ENCODE results near the gene C11orf91.
"Not testable (repeated sequence)": the region's sequence is repeated elsewhere in the genome, so short reads cannot be mapped to it uniquely, and the experiment has no call there.

The C11orf91 gene

DNA sequence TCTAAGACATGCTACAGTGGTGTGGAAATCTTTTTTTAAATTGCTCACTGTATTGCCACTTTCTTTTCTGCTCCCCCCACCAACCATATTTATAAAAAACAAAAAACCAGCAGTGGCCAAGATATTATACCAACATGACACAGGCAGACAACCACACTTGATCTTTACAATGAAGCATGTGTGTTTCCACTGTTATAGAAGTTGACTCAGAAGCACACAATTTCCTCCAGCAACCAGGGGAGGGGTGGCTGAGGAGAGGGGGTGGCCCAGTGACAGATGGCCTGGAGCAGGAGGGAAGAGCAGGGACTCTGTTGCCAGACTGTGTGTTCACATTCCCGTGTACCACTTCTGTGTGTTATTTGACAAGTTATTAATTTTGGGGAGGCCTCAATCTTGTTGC lies 20.8 kb upstream of the C11orf91 start:
- DNase-seq, result no peak

DNA sequence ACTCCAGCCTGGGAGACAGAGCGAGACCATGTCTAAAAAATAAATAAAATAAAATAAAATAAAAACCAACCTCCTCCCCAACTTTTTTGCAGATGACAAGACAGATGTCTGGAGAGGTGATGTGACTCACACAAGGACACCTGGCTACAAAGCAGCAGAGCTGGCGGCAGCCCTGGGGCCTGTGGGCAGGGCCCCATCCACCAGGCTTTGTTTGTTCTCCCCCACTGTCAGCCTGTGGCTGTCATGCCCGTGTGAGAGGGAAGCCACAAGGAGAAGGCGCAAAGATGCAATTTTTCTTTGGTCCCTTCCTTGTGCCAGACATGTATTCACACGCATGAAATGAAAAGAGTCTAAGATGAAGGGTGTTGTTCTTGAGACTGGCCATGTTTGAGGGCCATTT lies 19.0 kb upstream of the C11orf91 start:
- no peak for DNase-seq

DNA sequence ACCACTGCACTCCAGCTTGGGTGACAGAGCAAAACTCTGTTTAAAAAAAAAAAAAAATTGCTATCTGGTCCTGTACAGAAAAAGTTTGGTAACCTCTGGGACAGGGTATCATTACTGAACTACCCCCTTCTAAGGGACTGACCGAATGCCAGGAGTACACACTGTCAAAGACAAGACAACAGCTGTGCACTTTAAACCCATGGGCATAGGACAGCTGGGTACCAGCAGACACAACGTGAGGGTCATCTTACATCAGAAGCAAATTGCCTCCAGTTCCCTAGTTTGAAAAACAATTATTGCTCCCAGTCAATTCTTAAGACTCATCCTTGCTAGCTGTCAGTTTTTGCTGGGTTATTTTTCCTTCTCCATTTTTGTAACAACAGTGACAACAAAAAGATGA lies 17.8 kb upstream of the C11orf91 start:
- peak; percentile 6 for DNase-seq

DNA sequence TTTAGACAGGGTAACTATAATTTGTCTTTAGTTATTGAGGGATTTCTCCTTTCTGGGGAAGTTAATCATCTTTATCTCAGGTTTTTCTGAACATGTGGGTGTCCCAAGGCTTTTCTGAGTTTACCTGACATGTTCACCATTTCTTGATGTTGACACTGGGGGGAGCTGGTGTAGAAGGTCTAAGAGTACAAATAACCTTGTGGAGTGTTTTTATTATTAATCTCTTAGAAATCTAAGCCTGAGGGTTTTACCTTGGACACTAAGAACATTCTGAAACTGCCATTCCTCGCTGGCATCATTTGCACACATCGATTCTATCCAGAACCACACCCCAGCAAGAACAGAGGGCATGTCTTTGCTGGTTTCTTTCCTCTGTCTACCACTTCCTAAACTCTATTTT lies 15.6 kb upstream of the C11orf91 start:
- DNase-seq, result peak; percentile 25

DNA sequence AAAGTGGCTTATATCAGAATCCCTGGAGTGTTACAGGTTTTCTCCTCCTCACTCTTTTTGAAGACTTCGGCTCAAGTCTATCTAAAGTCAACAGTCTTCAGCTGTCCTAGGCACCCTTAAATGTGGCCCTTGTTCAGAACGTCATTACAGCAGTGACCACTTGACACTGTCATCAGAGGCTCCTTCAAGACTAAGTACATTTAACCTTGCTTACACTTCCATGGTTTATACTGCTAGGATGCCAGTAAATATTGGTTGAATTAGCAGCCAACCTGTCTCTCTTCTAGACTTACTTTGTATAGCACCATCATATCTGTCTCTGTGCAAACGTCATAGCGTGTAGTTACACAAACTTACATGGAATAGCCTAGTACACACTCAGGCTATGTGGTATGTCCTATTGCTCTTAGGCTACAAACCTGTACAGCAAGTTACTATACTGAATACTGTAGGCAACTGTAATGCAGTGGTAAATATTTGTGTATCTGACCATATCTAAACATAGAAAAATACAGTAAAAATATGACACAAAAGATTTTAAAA lies 13.3 kb upstream of the C11orf91 start:
- DNase-seq, result no peak

DNA sequence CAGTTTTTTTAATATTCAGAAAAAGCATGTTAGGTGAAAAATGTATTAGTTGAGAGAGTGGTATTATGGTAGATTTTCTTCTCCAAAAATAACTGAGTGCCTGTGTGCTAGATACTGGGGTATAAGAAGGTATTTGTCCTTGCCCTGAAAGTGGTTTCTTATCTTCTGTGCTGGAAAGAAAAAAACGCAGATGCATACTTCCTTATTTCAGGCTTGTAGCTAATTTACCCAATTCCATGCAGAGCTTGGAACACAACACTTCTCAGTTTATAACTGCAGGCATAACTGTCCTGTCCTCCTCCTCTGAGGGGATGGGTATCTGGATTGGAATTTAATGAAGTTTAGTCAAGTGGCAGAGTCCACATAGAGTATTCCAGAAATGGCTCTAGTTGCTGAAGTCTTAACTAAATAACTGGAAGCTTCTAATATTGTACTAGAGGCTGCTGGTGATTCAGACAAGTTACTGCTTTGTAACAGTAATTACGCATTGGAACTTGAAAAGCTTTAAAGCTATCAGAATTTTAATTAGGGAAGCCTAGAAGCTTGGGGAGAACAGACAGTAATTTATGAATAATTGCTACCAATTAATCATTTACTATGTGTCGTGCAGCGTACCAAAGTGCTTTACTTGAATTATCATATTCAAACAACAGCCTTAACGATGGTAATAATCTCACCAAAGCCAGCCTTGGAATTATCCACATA lies 12.7 kb upstream of the C11orf91 start:
- DNase-seq, result no peak

DNA sequence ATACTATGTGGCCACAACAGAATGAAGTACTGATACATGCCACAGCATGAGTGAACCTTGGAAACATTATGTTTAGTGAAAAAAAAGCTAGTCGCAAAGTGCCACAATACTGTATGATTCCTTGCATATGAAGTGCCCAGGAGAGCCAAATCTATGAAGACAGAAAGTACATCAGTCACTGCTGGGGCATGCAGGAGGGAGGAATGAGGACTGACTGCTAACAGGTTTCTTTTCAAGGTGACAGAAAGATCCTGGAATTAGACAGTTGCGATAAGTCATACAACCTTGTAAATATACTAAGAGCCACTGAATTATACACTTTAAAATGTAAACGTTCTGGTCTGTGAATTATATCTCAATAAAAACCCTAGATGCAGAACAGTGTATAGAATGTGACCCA lies 11.8 kb upstream of the C11orf91 start:
- no peak for DNase-seq

DNA sequence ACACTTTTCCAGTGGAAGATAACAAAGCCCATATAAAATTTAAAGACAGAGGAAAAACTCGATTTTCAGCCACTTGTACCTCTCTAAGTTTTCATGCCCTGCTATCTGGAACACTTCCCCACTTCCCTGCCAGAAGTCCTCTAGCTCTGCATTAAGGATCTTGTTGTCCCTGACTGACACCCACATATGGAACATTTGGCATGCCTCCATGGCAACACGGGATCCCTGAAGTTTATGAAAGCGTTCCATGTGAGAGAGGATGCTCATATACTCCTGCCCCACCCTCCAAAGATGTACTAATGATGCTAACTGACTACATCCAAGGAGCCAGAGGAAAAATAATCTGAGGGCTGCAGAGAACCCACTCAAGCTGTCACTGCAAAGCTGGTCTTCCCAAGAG lies 8.8 kb upstream of the C11orf91 start:
- peak; percentile 45 for DNase-seq

DNA sequence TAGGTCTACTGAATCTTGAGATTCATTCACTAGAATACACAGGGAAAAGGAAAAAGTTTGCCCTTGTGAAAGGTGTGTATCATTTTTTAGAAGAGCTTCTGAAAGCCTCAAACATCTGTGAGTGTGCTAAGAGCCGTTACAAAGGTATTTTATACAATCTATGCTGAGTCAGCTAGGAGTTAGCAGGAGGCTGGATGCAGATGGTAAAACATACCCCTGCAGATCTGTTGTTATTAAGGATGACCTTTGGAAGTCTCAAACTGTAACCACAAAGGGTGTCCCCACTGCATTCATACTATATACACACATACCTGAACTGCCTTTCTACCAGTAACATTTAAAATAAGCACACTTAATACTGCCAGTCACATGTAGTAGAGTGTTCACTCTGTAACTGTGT lies 8.4 kb upstream of the C11orf91 start:
- DNase-seq, result no peak

DNA sequence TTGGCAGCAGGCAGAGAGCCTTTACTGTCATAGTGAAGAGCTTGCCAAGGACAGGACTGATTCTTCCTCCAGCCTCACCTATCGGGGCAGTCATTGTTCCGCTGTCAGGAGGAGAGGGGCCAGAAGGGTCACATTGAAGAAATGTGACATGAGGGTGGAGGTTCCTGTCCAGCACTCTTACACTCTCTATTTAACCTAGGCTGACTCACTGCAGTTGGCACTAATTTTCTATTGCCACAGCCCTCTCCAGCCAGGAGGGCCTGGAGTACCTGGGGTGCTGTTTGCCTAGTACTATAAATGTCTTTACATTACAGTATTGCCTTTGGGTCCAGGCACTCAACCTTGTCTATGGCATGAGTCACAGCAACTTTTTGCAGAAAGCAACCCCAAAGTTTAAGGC lies 7.2 kb upstream of the C11orf91 start:
- DNase-seq, result not testable (repeated sequence)

DNA sequence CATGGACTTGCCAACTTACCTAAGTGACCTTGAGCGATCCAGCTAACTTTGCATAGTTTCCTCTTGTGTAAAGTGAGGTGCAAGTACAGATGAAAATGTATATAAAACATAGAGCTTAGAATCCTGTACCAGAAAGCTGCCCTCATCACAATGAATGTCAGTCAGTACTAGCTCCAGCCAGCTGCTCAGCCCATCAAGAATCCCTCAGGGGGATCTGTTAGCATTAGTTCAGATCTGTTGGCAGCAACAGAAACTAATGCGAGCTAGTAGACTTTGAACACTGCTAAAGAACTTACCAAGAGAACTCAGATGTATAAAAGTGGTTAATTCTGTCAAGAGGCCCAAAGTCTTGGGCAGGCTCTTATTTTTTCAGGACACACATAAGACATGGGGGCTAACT lies 6.3 kb upstream of the C11orf91 start:
- no peak for DNase-seq

DNA sequence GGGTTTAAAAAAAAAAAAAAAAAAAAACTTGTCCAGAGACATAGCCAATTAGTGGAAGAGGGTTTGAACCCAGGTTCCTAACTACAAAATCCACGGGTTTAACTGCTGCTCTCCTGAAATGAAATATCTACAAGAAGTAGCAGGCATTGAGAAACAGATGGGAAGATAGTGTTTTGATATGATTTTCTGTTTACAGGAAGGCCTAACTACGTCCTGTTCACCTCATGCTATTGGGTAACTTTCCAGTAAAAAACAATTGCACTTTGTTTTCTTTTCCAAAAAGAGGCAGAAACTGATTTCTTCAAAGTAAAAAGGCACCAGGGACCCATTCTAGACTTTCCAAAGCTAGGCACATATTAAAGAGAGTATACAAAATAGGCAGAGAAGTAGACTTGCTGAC lies 5.9 kb upstream of the C11orf91 start:
- DNase-seq, result peak; percentile 30

DNA sequence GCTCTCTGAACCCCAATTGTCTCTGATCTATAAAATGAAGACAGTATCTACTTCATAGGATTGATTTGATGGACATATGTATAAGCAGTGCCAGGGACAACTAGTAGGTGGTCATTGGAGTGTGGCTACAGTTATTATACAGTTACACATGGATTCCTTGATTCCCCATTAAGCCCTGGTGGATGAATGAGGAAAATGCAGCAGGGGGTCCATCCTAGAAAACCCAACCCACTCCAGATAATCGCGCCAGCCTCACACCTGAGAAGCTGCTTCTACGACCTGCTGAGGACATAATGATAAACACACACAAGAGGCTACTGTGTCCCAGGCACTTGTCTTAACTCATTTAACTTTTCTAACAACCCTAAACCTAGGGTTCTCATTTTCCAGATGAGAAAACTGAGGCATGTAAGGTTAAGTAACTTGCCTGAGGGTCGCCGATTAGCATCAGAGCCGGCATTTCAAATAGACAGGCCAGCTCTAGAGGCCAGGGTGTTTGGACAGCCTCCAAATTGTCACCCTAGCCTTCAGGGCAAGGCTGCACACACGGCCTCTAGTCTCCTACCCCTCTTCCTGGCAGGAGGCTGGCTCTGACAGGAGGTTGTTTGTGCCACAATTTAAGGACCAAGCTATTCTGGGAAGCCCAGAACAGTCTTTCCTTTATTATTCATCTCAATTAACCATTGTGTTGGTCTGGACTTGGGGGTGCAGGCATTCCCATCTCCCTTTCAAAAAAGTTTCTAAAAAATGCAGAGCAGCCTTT lies 3.8 kb upstream of the C11orf91 start:
- peak; percentile 7 for DNase-seq

DNA sequence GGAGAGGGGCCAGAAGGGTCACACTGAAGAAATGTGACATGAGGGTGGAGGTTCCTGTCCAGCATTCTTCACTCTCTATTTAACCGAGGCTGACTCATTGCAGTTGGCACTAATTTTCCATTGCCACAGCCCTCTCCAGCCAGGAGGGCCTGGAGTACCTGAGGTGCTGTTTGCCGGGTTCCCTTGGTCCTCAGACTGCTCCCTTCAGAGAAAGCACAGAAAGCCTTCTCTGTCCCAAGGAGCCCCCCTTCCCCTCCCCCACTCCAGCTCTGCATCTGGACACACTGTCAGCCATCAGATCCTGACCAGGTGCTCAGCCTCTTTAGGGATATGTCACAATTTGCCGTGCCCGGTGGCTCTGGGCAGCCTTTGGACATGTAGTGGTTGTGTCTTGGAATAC lies 3.2 kb upstream of the C11orf91 start:
- DNase-seq, result peak; percentile 38

DNA sequence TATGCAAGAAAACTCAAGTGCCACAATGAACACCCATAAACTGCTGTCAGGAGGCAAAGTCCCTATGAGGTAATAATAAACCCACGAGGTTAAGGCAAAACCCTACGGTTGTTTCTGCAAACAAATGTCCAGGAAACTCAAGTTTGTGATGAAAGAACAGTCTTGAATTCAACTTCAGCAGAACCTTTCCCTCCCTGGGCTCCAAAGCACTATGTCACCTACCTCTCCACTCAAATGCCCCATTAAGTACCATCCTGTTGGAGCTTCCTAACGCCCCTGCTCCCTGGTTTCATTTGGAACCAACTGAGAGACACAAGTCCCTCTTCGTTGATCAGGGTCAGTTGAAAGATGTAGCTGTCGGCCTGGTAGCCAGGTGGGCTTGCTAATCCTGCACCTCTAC lies 2.6 kb upstream of the C11orf91 start:
- peak; percentile 26 for DNase-seq

DNA sequence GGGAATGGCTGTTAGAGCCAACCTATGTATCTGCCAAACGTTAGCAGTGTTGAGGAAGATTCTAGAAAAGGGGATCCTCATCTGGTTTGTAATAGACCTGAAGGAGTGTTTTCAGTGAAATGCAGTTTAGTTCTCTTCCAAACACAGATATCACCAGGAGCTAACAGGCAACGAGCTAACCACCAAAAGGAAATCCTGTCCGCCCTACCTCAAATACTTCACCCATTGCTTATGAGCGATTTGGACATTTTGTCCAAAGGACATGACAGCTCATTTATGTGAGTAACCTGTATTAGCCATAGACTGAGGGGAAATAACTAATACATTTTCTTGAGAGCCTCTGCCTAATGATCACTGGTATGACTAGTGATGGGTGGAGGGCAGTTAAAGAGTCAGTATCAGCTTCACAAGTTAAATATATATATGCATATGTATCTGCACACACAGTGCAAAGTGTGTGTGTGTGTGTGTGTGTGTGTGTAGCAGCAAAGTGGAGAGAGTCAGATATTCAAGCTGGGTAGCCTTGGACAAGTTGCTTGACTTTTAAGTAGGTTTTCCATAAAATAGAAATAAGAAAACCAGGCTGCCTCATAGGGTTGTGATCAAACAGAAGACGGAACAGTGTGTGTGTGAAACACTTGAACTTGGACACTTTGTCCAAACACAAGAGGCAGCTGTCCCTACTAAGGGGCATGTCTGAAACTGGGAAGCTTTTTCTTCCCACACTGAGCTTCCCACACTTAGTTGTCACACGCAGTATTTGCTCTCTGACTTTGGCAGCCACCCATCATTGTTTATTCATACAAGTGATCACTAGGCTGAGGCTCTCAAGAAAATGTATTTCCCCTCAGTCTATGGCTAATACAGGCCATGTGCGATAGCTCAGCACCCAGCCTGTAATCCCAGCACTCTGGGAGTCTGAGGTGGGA lies 940 bp upstream of the C11orf91 start:
- DNase-seq, result peak; percentile 47

DNA sequence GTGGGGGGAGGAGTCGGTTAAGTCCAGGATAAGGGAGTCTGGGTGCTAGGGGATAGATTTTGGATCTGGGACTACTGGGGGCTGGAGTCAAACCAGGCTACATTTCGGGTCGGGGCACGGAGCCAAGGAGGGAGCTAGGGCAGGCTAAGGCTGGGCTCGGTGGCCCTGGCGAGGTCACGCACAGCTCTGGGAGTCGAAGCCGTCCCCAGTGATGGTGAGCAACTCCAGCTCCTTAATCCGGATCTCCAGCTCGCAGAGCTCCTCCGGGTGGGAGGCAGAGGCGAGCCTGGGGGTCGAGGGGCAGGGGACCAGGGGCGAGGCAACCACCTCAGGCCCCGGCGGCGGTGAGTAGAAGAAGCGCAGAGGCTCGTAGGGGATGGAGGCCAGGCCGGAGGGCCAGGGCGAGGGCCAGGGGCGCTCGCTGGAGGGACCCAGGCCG lies 544 bp downstream of the C11orf91 start:
- DNase-seq, result no peak

DNA sequence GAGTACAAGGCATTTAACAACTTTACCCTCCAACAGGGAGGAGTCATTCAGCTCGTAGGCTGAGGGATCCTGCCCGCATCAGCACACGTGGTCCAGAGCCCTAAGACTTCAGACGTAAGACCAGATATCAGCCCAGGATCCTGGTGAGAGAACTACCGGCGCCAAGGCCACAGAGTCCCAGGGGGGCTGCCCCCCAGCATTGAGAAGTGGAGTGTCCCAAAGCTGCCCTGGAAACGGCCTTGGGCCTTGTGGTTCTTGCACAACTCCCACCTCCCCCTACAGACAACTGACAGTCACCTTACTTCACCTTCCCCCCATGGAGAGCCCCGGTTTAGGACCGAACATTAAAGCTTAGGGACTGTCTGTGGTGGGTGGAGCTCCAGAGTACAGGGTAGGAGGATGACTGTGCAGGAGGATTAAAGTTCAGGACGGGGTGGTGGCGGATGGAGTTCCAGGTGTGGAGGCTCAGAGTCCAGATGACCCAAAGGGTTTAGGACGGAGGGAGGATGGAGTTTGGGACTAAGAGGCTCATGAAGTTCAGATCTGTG lies 1.0 kb downstream of the C11orf91 start:
- no peak for DNase-seq

DNA sequence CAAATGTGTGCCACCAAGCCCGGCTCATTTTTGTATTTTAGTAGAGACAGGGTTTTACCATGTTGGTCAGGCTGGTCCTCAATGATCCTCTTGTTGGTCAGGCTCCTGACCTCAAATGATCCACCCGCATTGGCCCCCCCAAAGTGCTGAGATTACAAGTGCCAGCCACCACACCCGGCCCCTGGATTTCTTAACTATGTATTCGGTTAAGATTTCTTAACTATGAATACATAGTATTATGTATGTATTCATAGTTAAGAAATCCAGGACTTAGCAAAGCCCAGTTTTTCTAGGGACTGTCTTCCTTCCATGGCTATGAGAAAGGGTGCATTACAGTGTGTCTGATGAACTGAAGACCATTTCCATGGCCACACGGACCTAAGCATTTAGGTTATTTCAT lies 1.7 kb downstream of the C11orf91 start:
- DNase-seq, result peak; percentile 6

DNA sequence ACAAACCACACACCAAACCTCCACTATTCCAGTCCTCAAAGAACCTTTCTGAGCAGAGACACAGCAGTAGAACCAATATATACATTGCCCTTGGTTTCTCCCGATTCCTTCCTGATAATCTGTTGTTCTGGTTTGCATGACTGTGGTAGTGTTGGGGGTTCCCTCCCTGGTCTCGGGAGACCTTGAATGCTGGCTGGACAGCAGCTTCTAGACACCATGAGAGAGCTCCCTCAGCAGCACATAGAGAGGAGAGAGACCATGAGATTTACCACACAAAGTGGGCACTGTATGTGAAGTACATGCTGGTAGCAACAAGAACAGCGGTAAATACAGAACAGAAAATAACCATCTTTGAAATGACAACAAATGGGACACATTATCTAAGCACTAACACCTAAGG lies 2.6 kb downstream of the C11orf91 start:
- no peak for DNase-seq

DNA sequence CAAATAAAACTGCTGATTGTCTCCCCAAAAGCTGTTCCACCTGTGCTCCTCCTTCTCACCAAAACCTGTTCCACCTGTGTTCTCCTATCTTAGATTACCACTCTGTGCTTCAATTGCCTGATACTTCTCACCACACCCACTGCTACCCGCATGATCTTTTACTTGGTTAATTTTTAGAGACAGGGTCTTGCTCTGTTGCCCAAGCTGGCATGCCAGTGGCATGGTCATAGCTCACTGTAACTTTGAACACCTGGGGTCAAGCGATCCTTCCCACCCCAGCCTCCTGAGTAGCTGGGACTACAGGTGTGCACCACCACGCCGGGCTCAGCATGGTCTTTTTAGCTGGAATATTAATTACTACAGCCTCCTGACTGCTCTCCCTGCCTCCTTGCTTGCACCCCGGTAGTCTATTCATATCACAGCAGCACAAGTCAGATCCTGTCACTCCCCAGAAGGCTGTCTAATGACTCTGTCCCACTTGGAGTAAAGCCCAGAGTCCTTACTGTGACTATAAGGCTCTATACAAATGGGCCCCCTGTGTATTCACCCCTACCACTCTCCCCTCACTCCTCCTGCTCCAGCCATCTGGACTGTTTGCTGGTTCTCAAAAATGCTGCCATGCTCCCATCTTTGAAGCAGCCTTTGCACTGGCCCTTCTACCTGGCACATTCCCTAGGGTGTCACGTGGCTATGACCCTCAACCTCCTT lies 3.5 kb downstream of the C11orf91 start:
- DNase-seq, result no peak

DNA sequence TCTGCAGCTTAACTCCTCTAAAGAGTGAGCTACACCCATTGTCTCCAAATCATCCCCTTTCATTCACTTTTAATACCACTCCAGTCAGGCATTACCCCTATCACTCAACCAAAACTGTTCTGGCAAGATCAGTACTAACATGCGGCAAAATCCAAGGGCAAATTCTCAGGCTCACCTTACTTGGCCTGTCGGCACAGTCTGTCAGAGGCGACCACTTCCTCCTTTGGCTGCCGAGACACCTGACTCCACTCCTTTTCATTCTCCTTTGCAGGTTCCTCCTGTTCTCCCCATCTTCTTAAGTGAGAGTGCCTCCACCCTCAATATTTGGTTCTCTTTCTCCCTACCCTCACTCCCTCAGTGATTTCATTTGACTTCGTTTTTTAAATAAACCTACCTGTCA lies 4.2 kb downstream of the C11orf91 start:
- DNase-seq, result no peak
